Activated effector memory CD4-positive, alpha-beta T cell treated with Interleukin-2 at 50 U/mL for 16 hours (primary cell): Measurements from ENCODE around the gene PITPNM3.
"Not testable (repeated sequence)": the region's sequence is repeated elsewhere in the genome, so short reads cannot be mapped to it uniquely, and the experiment has no call there.

ENCODE experiments used
- DNase-seq: peaks from one replicate; pipeline ENCODE4 v3.0.0-alpha.2; 2020

The PITPNM3 gene

GRCh38 chr17:6574687-6575595 is 18.6 kb upstream of the PITPNM3 start:
- DNase-seq, result no peak

DNA sequence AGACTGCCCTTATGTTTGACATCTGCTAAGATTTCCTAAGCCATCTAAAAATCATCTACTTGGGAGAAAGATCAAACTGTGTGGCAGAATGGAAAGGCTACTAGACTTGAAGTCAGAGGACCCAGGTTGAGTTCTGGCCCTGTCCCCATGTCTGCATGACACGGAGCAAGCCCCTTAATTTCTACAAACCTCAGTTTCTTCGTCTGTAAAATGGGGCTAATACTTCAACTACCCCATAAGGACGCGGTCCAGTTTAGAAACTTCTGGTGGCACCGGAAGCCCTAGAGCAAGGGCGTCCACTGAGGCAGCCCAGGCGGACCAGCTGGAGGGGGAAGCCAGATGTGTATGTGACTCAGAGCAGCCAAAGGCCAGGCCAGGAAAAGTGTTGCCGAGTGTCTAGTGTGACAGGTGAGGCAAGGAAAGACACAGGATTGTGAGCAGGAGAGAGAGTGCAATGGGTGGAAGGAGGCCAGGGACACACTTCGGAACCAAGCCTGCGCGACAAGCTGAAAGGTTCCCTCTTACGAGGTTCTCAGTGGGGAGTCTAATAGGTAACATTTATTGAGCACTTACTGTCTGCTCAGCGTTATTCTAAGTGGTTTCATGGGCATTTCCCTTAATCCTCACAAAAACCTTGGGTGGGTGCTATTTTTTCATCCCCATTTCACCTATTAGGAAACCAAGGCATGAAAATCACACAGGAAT is 17.8 kb upstream of the PITPNM3 start:
- no peak for DNase-seq

DNA sequence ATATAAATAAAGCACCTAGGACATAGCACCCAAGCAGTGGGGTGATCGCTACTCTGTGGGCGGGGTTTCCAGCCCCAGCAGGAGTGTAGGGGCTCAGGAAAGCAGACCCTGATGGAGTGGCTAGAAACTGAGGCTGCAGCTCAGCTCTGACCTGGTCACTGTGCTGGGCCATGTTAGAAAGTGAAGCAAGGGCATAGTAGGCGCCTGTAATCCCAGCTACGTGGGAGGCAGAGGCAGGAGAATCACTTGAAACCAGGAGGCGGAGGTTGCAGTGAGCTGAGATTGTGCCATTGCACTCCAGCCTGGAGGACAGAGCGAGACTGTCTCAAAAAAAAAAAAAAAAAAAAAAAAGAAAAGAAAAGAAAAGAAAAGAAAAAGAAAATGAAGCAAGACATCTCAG is 17.1 kb upstream of the PITPNM3 start:
- DNase-seq, result not testable (repeated sequence)

GRCh38 chr17:6572972-6573370 is 16.6 kb upstream of the PITPNM3 start:
- no peak for DNase-seq

DNA sequence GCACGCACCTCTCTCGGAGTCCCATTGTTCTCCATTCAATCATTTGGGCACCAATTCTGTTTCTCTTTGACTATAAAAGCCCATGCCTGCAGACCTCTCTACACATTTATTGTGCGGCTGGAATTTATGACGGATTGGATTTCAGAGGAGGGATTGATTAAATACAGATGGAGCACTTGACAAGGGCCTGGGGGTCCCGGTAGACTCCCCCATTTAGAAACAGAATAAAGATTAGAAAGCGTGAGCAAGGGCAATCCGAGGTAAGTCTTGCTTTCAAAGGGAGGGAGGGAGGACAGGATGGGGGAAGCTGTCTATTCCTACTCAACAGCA is 15.1 kb upstream of the PITPNM3 start:
- DNase-seq, result no peak

DNA sequence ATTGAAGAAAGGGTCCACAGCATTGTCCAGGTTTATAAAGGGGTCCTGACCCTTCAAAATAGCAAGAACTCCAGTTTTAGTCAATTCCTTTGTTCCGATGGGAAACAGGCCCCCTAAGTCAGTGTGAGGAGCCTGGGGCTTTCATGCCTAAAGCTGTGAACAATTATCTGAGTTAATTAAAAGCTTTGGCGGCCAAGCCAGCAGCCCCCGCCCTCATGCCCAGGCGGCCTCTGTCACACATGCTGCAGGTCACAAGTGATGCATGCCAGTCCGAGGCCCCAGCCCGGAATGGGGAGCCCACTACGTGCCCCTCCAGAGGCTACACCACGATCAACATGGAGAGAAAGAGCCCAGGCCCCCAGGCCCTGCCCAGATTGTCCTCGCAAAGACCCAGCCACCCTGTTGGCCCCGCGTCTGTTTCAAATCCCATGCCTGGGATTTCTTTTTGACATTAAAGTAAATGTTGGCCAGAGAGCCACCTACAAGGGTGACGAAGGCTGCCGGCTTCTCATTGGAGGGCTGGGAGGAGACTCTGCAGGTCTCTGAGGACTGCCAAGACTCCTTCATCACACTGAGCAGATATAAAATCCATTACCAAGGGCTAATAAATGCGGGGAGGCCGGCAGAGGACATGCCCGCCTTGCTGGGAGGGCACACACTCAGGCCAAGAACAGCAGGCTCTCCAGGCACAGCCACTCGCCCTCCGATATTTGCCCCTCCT is 14.5 kb upstream of the PITPNM3 start:
- DNase-seq, result no peak

- no peak for DNase-seq
These were observed 13.3 kb upstream of the PITPNM3 start for GRCh38 chr17:6569370-6570285.

GRCh38 chr17:6568184-6568758 is 11.9 kb upstream of the PITPNM3 start:
- no peak for DNase-seq

- DNase-seq, result no peak
These were observed 11.3 kb upstream of the PITPNM3 start for GRCh38 chr17:6567528-6568183.

DNA sequence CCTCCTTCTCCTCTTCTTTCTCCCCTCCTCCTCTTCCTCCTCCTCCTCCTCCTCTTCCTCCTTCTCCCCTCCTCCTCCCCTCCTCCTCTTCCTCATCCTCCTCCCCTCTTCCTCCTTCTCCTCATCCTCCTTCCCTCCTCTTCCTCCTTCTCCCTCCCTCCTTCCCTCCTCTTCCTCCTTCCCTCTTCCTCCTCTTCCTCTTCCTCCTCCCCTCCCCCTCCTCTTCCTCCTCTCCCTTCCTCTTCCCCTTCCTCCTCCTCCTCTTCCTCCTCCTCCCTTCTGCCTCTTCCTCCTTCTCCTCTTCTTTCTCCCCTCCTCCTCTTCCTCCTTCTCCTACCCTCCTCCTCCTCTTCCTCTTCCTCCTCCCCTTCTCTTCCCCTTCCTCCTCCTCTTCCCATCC is 5.1 kb upstream of the PITPNM3 start:
- DNase-seq, result no peak

- DNase-seq, result no peak
These were observed 4.1 kb upstream of the PITPNM3 start for GRCh38 chr17:6560496-6560895.

GRCh38 chr17:6559753-6560215 is 3.4 kb upstream of the PITPNM3 start:
- no peak for DNase-seq

DNA sequence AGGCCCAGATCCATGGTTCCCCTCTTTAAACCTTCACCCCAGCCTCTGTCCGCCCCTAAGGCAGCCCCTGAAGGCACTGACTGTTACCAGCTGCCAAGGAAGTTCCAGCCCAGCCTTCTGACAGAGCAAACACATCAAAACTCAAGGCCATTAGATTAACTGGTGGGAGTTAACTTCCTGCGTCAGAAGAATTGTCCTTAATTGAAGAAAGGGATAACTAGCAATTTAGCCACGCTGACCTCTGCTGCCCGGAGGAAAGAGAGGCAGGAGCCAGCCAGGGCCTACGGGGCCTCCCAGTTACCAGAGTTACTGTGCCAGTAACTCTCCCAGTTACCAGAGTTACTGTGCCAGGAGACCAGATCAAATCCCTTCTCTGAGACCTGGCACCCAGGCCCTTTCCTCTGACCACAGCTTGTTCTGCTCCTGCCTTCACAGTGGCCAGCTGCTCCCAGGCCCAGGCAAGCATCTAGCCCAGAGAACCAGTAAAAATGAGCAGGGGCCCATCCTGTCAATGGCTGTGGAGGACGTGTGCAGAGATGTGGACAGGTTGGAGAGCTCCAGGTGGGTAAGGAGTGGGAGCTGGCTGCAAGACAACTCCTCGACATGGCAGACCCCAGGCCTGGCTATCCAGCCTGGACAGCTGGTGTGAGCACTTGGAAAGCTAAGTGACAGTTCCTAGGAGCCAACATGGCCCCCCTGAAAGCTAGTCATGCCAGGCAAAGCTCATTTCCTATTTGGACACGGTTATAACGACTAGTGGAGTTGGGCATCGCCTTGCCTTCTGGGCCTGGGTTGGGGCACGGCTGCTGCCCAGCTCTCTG is 2.8 kb upstream of the PITPNM3 start:
- no peak for DNase-seq

GRCh38 chr17:6558276-6558675 is 1.9 kb upstream of the PITPNM3 start:
- no peak for DNase-seq

- no peak for DNase-seq
These were observed 684 bp upstream of the PITPNM3 start for GRCh38 chr17:6557040-6557438.

GRCh38 chr17:6555331-6556120 is 829 bp downstream of the PITPNM3 start:
- no peak for DNase-seq

DNA sequence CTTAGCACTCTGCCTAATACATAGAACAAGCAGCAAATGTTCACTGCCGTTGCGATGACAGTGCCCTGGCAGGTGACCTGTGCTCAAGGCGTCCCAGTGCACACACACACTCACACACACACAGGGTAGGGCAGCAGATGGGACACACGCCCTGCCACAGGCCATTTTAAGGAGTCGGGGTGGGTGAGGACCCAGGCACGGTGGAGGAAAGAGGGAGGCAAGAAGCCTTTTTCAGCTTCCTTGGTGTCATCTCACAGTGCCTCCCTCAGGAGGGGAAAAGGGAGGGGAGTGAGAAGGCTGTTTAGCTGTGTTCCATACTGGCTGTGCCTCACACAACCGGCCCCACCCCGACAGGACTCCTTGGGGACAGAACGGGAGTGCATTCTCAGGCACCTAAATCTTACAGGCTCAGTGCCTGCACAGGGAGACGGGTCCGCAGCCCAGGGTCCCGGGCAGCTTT is 1.5 kb downstream of the PITPNM3 start:
- DNase-seq, result no peak

DNA sequence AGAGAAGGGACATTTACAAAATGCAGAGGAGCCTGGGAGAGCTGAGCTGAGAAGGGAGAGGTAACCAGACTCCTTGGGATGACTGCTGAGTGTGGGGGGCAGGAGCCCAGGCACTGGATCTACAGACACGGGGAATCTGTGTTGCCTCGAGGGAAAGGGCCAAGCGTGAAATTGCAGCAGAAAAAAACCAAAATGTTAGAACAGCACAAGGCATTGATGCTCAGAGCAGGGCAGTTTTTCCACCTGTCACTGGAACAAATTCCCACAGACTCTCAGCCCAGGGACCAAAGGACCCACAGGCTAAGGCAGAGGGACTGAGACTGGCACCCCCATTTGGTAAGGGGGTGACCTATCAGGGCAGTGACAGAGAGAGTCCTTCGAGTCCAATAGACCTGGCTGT is 2.0 kb downstream of the PITPNM3 start:
- DNase-seq, result no peak

DNA sequence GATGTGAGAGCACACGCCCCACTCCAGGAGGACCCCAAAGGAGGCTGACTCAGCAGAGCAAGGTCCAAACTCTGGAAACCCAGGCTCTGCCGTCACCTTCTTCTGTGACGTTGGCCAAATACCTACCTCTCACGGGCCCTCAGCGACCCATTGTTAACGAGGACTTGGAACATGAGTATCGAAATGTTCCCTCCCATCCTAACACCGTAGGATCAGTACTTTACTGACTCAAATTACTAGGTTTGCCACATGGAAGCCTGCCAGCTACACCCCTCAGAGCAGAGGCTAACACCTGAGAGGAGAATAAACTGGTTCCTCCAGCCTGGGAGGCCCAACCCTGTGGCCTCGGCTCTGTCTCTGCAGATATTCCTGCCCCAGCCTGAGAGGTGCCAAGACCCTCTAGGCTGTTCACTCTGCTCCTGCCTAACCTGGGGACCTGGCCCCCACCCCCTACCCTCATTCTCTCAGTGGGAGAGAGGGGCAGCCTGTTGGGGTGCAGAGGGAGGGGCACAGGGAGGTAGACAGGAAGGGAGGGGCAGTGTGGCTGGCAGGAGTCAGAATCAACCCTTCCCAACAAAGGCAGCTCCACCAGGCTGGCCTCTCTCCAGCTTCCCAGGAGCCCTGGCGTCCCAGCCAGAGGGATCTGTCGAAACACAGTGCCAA is 4.4 kb downstream of the PITPNM3 start:
- DNase-seq, result no peak
